Panc1 (cell line): Measurements from ENCODE around the gene SIVA1. TPM values are rescaled to one million over a fixed set of nuclear protein-coding genes. Genes with fewer than 3 reads are reported as not detected.

Experiments
- ATAC-seq: fragments of 200-7000 bp; cut with Tn5 transposase; 2 replicates; pipeline ENCODE4 v1.9.1; 2020; ENCODE audit warnings: mild to moderate bottlenecking, moderate library complexity
- BruUV-seq: library from RNA; stranded (reverse); fragments of 400-500 nt; replicated peaks from 2 replicates; lab custom pipeline; 2021; lab: Mats Ljungman, UMichigan
- CTCF ChIA-PET: fragments of 300-600 bp; sonication (Branson Sonifier 250); formaldehyde crosslinking; loops from one replicate; lab custom pipeline; 2022; ENCODE audit warnings: antibody characterized with exemption; lab: Charles Lee
- POLR2A ChIA-PET: fragments of 300-600 bp; sonication (Branson Sonifier 250); formaldehyde crosslinking; loops from one replicate; lab custom pipeline; 2022; ENCODE audit warnings: antibody characterized with exemption; lab: Charles Lee
- DNase-seq: peaks from one replicate; pipeline ENCODE4 v3.0.0-alpha.2; 2010; ENCODE audit warnings: low read depth, low spot score
- H3K27ac ChIP-seq: 2 replicates; pipeline ENCODE4 v1.5.1; 2011; ENCODE audit warnings: mild to moderate bottlenecking, low read length, inconsistent platforms
- H3K27me3 ChIP-seq: fragments of 200-500 bp; sonication (Bioruptor generic); 2 replicates; pipeline ENCODE4 v1.6.0; 2014; ENCODE audit warnings: low read length, inconsistent platforms; ENCODE audit not compliant: control insufficient read depth, insufficient read depth
- H3K36me3 ChIP-seq: fragments of 200-500 bp; sonication (Bioruptor generic); 2 replicates; pipeline ENCODE4 v1.5.1; 2014; ENCODE audit warnings: inconsistent platforms, mild to moderate bottlenecking, low read length, moderate library complexity; ENCODE audit not compliant: control insufficient read depth, insufficient read depth
- H3K4me1 ChIP-seq: 2 replicates; pipeline ENCODE4 v1.5.1; 2011; ENCODE audit warnings: inconsistent platforms, mild to moderate bottlenecking, low read length, moderate library complexity; ENCODE audit not compliant: control insufficient read depth, insufficient read depth
- H3K4me3 ChIP-seq, 2 experiments: 2 replicates each; pipeline ENCODE4 v1.5.1; 2011 to 2012; ENCODE audit warnings: low read depth in 2 of 2, low read length in 2 of 2, mild to moderate bottlenecking in 2 of 2, inconsistent platforms in 1 of 2, moderate library complexity in 1 of 2
- H3K9me3 ChIP-seq: fragments of 200-500 bp; sonication (Bioruptor generic); 2 replicates; pipeline ENCODE4 v1.5.1; 2014; ENCODE audit warnings: low read depth, mild to moderate bottlenecking, inconsistent platforms, low read length, moderate library complexity; ENCODE audit not compliant: control insufficient read depth, insufficient read depth
- CTCF ChIP-seq: fragments of 450-650 bp; IDR thresholded peaks from 2 replicates; pipeline ENCODE4 v1.5.1; 2017; ENCODE audit warnings: mild to moderate bottlenecking
- POLR2AphosphoS5 ChIP-seq: IDR thresholded peaks from 2 replicates; pipeline ENCODE4 v1.6.1; 2012; ENCODE audit warnings: mild to moderate bottlenecking, low read depth, low read length, moderate library complexity
- REST ChIP-seq, 2 experiments: IDR thresholded peaks; 2 replicates each; pipeline ENCODE4 v1.6.1; 2011 to 2012; ENCODE audit warnings: low read depth in 2 of 2, control low read depth in 1 of 2, low read length in 1 of 2, mild to moderate bottlenecking in 1 of 2, moderate library complexity in 1 of 2; ENCODE audit not compliant: insufficient read depth in 1 of 2
- SIN3A ChIP-seq: IDR thresholded peaks from 2 replicates; pipeline ENCODE4 v1.6.1; 2012; ENCODE audit warnings: low read depth, mild to moderate bottlenecking, low read length, moderate library complexity, borderline replicate concordance; ENCODE audit not compliant: insufficient read depth
- TCF7L2 ChIP-seq: IDR thresholded peaks from 2 replicates; pipeline ENCODE4 v1.6.1; 2011; ENCODE audit warnings: mild to moderate bottlenecking, low read depth, low read length, inconsistent platforms
- in situ Hi-C: cut with HindIII; loops from 2 replicates; pipeline ENCODE4 v1.10.0; 2016; ENCODE audit warnings: low sequenced_read_pairs, low pct_unique_long_range_greater_than_20kb
- intact Hi-C: fragments of 100-400 bp; cut with micrococcal nuclease; formaldehyde crosslinking; loops from one replicate; pipeline ENCODE4 v1.10.0; 2022; ENCODE audit not compliant: unreplicated experiment
- total RNA-seq: library from RNA; stranded (reverse); gene quantifications from one replicate; pipeline ENCODE4 v1.2.1, GENCODE V29; 2021; ENCODE audit not compliant: unreplicated experiment

The SIVA1 gene
- total RNA-seq, 1 experiment from 2014 or later: 100 TPM

GRCh38 chr14:104739026-104739425 is 13.9 kb upstream of the SIVA1 start:
- in situ Hi-C loops: no loop called here
- no peaks in the 10 kb centered on the region for H3K36me3 ChIP-seq
- no peak for TF ChIP-seq SIN3A
- no peak for TF ChIP-seq TCF7L2
- TF ChIP-seq CTCF: no peak
- TF ChIP-seq POLR2AphosphoS5: no peak
- no peak for TF ChIP-seq REST (IDR thresholded peaks at IDR 0.05; ENCODE audit: insufficient read depth in 1 of 2, low read depth in 2 of 2, low read length in 1 of 2)
- H3K27ac ChIP-seq: no peak overlapping the region
- DNase-seq (no peak), ATAC-seq (no peak)
- POLR2A ChIA-PET: interaction anchor here (0.6 kb wide), 1 partner anchor 231 kb away, joined by 3 read pairs; no protein-coding TSS in a partner anchor
- H3K9me3 ChIP-seq: no peaks in the 10 kb centered on the region
- no peaks in the 10 kb centered on the region for H3K27me3 ChIP-seq
- no peak overlapping the region for H3K4me3 ChIP-seq
- intact Hi-C loops: no loop called here
- no peaks in the 10 kb centered on the region for H3K4me1 ChIP-seq
- CTCF ChIA-PET: no interaction called here
- no TSS peak for BruUV-seq

- ATAC-seq (no peak), DNase-seq (no peak)
- ChIA-PET CTCF (no interaction called here), POLR2A (no interaction called here)
- H3K4me3 ChIP-seq: no peak overlapping the region
- TF ChIP-seq SIN3A (no peak), REST (IDR thresholded peaks at IDR 0.05; ENCODE audit: insufficient read depth in 1 of 2, low read depth in 2 of 2, low read length in 1 of 2) (no peak)
- intact Hi-C loops (no loop called here), in situ Hi-C loops (no loop called here)
- H3K4me1 ChIP-seq: no peaks in the 10 kb centered on the region
- H3K9me3 ChIP-seq: no peaks in the 10 kb centered on the region
- H3K27ac ChIP-seq: no peak overlapping the region
- BruUV-seq: no TSS peak
- H3K36me3 ChIP-seq: no peaks in the 10 kb centered on the region
- H3K27me3 ChIP-seq: no peaks in the 10 kb centered on the region
Measured at GRCh38 chr14:104739546-104740516, 13.1 kb upstream of the SIVA1 start.
